Activated CD8-positive, alpha-beta memory T cell treated with anti-CD3 and anti-CD28 coated beads, Interleukin-2, amount 50 U/mL, for 1 hour (primary cell): ENCODE measurements around the gene RELL1.

Experiments
- DNase-seq: peaks from one replicate; pipeline ENCODE4 v3.0.0-alpha.2; 2020; ENCODE audit errors: extremely low read depth

The RELL1 gene

DNA sequence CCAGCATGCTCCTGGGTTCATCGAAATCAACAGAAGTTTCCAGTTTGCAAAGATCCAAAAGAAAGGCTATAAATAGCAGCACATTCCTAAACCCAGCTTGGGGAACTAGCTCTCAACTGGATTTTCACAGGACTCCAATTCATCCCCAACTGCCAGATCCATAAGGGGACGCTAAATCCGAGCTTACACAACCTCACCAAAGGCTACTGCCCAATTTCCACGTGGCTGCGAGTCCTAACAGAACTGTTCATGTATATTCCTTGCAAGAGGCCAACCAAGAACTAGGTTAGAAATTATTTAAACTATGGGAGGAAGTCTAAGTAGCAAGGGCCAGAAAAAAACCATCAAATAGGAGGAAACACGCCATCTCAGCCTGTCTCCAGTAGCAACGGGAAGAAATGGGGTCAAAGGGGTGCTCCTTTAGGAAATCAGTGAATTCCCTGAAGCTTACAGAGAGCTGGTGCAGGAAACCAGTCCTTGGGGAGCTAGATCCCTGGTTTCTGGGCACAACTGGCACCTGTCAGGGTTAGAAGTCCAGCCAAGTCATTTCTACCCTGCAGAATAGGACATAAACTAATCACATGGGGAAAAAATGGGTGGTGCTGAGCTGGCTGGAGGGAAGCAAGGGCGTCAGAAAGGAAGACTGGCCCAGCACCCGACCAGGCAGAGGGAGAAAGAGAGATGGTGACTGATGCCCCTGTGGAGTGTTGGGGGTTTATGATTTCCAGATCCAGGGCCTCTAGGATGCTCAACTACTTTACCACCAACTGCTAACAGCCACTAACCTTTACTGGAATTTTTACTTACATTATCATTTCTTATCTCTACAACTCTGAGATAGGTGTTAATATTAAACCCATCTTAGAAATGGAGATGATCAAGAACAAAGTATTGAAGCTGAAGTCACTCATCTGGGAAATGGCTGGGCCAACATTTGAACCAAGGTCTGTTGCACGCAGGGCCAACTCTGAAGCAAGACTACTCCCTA is 20.5 kb downstream of the RELL1 start:
- DNase-seq: no peak

DNA sequence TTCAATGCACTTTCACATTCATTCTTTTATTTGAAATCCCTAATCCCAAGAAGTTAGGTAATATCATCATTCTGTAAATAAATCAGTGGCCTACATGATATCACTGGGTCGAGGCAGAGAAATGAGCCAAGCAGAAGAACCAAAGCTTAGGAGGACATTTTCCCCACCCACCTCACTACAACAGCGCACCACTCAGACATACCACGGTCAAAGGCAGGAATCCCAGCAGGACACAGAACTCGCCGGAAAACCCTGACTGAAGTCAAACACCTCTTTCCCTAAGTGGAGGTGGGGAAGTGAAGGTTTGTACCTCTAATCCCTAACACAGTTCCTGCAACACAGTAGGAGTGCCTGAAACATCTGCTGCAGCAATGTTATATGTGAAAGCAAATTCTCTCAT is 21.5 kb downstream of the RELL1 start:
- DNase-seq: no peak

GRCh38 chr4:37663552-37663951 is 22.6 kb downstream of the RELL1 start:
- no peak for DNase-seq

GRCh38 chr4:37662861-37663390 is 23.2 kb downstream of the RELL1 start:
- no peak for DNase-seq

GRCh38 chr4:37662251-37662650 is 23.9 kb downstream of the RELL1 start:
- DNase-seq: no peak

- DNase-seq: no peak
These were observed 24.4 kb downstream of the RELL1 start for GRCh38 chr4:37661772-37662171.

DNA sequence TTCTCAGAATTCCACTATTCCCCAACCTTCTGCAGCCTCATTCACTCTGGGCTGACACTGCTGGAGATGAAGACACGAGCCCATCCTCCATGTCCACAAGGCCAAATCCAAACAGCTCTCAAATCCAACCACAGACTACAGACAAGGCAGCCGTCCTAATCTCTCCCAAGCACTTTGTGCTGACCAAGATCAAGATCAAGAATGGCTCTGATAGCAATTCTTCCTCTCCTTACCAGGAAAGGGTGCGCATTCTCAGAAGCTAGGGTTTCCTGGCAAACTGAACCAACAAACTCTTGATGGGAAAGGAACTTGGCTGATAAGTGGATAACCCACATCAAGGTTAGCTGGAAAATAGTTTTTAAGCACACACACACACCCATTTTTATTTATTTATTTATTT is 26.5 kb downstream of the RELL1 start:
- DNase-seq: no peak

GRCh38 chr4:37656649-37657048 is 29.5 kb downstream of the RELL1 start:
- DNase-seq: no peak

GRCh38 chr4:37653601-37654000 is 32.6 kb downstream of the RELL1 start:
- DNase-seq: no peak

DNA sequence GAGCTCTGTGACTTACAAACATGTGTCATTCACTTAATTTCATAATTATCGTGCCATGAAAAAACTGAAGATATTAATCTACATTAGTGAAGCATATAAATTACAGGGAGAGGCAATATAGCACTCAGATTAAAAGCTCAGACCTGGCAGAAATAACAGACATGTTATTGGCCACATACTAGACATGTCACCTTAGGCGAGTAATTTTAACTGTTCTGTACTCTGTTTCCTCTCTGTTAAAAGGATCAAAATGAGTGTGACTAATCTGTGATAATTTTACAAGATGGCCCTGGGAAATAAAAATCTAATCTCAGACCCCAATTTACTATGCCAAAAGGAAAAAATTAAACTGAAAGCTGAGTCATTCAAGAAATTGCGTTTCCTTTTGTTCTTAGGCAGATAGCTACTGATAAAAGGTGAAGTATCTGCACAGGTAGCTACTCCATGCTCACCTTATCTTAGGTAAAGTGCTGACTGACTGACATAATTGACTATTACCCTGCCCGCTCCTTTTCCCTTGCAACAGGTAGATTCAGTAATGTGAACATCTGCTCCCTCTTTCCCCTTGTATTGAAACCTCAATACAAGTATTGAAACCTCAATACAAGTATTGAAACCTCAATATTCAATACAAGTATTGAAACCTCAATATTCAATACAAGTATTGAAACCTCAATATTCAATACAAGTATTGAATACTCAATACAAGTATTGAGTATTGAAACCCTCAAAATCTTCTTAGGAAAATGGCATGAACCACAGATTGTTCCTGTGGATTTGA is 33.2 kb downstream of the RELL1 start:
- no peak for DNase-seq

GRCh38 chr4:37651781-37652377 is 34.3 kb downstream of the RELL1 start:
- DNase-seq: no peak

DNA sequence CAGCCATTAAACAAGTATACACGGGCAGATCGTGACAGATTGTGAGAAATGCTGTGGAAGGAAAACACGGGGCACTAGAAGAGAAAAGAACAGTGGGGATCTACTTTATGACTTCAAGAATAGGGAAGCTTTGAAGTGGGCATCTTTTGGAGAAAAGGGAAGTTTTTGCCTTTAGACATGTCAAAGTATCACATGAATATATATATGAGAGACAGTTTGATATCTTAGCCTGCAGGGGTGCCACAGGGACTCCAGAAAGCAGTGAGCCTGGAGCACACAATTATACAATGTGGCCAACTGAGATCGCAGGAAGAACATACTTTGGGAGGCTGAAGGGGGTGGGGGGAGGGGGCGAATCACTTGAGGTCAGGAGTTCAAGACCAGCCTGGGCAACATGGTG is 35.7 kb downstream of the RELL1 start:
- no peak for DNase-seq

DNA sequence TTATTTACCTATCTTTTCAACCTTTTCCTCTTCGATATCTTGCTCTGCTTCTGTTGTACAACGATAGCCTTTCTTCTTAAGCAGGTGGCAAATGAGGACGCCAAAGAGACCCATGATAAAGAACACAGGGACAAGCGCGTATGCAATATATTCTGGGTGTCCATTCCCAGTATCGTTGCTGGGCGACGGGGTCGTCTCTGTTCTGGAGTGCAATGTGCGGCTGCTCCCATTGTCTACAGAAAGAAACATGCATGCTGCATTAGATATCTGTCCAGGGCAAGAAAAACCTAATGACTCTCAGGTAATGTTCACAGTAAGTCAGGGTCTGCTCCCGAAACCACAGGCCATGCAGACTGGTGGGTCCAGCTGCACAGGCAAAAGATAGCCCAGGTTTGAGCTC is 36.9 kb downstream of the RELL1 start:
- no peak for DNase-seq

DNA sequence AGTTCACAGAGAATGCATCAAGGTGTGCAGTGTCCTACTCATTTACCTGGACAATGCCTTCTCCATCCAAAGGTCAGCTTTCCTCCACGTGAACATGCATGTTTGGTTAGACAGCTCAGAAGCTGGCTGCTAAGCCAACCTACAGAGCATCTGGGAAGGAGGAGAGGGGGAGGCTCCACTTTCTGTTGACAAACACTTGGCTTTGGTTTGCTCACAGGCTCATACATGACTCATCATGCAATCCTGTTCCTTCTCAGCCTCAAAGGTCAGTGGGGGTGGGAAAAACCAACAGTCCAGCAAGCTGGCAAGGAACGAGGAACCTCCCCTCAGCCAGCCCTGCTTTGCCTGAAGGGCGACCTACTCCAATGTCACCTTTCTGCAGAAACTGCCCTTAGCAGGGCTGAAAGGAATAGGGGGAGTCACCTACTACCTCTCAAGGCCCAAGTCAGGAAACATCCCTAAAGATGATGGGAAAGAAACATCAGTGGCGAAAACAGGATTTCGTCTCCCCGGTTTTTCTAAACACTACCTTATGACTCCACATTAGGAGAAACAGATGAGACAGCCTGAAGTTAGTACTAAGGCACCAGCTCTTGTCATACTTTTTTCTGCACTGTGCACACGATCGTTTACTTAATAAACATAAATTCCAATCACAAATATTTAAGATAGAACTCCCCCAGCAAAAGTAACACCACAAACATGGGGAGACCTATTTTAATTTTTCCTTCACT is 37.9 kb downstream of the RELL1 start:
- no peak for DNase-seq

GRCh38 chr4:37646247-37646646 is 39.9 kb downstream of the RELL1 start:
- DNase-seq: no peak

DNA sequence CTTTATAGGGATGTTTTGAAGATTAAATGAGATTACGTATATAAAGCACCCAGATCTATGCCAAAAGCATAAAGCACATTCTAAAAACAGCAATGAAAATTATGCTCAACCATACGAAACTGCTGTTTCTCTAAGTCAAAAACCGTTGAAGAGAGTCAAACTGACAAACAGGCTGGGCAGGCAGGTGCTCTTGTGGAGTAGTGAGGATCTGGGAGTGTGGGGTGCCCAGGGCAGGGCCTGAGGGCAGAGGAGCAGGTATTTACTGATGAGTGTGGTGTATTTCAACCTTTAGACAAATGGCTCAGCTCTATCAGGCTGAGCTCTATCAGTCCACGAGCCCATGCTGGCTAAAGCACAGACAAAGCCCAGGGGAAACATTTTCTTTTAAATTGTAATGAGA is 40.4 kb downstream of the RELL1 start:
- DNase-seq: no peak

DNA sequence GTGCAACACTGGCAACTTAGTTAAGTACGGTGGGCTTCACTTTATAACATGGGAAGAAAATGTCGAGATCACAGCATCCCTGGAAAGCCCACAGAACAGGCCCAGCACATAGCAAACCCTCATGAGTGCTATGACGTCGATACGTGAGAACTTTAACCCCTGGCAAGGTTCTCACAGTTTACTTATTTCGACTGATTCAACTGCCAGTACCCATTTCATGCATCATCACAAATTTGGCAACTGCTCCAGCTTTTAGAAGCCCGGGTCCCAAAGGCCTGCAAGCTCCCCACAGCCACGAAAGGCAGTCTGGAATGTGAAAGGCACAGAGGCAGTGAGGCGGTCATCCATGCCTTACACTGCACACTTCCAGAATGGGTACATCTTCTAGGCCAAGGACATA is 41.2 kb downstream of the RELL1 start:
- no peak for DNase-seq

DNA sequence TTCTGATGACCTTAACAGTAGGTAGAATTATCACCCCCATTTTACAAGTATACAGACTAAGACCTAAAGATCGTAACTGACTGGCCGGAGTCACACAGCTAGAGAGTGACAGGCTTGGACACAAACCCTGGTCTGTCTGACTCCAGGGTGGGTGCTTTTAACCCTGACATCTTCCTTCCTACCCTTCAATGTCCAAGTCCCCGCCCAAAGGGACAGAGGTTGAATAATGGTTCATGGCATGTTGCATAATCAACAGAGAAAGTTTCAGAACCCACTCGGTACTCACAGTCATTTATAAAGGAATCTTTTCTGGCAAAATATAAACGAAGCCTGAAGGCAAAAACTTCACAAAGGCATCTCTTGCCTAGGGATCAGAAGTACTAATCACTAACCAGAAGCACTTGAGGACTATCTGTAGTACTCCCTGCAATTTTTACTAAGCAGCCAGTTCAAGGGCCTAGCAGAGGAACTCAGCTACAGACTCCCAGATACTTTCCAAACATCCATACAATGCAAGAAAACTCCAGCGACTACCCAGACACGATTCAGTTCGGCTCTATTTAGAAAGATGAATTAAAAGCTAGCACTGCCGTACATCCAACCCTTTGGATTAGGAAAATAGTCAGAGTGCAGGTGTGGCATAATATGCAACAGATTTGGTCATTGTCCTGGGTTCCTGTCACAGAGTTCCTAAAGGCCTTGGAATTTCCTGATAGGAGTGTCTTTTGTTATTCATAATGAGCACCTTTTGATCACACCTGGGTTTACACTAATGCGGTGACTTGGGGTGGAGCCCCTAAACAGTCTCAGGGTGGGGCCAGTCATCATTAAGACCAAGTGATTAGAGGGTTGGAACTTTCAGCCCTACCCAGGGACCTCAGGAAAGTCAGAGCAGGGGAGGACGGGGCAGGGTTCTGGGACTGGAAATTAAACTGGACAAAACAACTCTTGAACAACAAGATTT is 44.0 kb downstream of the RELL1 start:
- DNase-seq: no peak

DNA sequence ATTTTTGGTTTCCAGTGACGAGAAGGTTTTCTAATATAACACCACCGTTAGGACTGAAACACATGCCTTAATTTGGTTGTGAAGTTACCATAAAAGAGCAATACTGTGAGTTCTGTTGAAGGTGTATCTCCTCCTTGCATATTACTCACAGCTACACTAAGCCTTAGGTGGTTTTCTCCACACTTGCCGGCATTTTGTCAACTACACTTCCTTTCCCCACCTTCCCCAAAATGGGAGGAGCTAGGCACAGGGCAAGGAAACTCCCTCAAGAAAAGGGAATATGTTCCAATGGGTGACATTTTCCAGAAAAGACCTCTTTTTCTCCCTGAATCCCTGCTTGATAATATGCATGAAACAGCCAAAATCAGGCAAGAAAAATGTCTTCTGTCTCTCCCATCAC is 44.8 kb downstream of the RELL1 start:
- no peak for DNase-seq

DNA sequence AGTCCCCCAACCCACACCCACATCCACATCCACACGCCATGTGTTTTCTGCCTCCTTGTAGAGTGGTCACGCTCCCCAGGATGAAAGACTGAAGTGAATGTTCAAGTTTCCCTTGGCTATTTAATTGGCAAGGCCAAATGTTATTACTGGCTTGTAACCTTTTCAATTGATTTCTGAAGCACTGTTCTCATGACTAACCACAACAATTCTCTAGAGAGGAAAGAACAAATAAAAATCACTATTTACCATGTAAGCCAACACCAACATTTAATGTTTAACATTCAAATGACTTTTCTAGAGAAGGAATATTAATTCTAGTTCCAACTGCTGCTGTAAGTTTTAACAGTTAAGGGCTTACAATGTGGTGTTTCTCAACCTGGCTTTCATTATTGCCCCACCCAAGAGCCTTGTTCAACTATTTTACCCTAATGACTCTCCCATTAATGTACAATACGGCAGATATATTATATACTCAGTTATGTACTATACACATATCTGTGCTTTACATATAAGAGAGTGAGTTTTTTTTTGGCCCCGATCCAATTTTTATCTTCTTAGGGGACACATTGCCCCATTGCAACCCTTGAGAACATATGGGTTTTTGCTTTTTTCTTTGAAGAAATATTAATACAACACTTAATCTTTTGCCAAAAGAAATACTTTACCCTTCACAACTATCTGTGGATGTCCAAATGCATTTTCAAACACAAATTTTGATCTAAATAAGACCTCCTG is 46.5 kb downstream of the RELL1 start:
- no peak for DNase-seq
